Stimulated activated CD8-positive, alpha-beta memory T cell treated with anti-CD3 and anti-CD28 coated beads, Interleukin-7, amount 100 ng/mL, for 48 hours (primary cell): ENCODE measurements around the gene OLFML3.
"Not testable (repeated sequence)": the region's sequence is repeated elsewhere in the genome, so short reads cannot be mapped to it uniquely, and the experiment has no call there.

Source experiments
- DNase-seq, 2 donors: peaks; one replicate each; pipeline ENCODE4 v3.0.0-alpha.2; 2020; ENCODE audit warnings: low read depth in 1 of 2; ENCODE audit errors: extremely low read depth in 1 of 2

The OLFML3 gene

DNA sequence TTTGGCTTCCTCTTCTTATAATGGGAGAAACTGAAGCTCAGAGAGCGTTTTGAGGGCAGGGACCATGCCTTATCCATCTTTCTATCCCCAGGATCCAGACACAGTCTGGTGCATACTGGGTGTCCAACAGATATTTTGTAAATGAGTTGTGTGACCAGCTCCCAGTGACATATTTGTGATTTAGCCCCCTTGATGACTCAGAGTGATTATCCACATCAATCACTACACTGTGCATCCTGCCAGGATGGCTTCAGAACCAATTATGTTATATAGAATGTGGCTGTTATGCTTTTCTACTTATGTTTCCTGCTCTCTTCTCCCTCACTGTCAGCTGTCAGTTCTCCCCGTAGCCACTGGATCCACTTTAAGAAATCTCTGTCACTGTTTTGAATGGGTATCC, 11.3 kb downstream of the OLFML3 start:
- no peak for DNase-seq

DNA sequence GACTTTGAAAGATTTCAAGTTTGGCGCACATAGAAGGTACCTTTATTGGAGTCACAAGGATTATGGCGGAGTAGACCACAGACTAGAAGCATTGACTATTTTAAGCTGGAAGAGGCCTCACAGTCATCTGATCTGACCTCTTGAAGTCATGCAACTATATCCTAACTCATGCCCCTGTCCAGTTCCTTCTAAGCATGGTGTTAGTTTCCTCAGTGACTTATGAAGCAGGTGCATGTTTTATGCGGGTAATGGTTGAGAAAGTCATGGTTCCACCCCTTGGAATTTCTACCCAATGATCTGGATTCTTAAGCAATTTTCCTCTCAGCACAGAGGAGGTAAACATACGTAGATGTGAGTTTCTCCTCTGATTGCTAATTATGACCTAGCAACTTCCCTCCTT, 11.7 kb downstream of the OLFML3 start:
- no peak for DNase-seq

DNA sequence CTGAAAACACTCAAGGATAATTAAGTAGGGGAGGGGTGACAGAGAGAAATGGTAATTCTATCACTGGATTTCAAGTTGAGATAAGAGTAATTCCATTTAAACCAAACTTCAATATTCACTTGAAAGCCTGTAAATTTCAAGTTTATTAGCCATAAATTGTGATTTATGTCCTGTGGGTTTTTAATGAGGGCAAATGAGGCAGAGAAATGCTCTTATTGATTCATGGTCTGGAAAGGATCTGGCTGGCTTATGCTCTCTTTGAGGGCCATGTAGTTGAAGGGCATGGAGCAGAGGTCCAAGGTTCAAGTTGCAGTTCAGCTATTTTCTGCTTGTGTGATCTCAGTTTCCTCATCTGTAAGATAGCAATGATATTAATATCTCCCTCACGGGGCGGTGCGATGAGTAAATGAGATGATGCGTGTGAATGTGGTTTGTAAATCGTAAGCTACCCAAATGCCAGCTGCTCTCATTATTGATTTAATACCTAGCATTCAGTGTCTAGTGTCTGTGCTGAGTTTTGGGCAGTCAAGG, 12.3 kb downstream of the OLFML3 start:
- no peak for DNase-seq

DNA sequence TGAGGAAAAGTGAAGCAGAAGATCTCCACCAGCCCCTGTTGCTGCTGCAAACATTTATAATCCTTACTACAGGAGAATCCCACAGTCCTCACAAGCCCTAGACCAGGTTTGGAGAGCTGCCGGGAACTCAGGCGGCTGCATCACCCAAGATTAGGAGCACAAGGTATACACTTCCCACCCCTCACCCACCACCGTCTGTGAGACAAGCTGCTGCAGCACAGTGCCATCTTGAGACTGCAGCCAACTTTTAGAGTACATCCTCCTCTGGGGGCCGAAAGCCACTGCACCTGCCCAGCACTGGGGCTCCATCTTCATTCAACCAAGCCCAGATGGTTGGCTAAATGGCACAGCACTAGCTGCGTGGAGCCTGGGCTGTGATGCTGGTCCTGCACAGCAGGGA, 13.8 kb downstream of the OLFML3 start:
- no peak for DNase-seq

- no peak for DNase-seq
These were observed 14.5 kb downstream of the OLFML3 start for GRCh38 chr1:113993766-113994165.

DNA sequence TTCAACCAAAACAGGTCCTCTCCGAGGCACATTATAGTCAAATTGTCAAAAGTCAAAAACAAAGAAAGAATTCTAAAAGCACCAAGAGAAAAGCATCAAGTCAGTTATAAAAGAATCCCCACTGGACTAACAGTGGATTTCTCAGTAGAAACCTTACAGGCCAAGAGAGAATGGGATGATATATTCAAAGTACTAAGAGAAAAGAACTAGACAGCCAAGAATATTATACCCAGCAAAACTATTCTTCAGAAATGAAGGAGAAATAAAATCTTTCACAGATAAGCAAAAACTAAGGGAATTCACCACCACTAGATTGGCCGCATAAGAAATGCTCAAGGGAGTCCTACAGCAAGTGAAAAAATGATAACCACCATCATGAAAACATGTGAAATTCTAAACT, 16.1 kb downstream of the OLFML3 start:
- no peak for DNase-seq

DNA sequence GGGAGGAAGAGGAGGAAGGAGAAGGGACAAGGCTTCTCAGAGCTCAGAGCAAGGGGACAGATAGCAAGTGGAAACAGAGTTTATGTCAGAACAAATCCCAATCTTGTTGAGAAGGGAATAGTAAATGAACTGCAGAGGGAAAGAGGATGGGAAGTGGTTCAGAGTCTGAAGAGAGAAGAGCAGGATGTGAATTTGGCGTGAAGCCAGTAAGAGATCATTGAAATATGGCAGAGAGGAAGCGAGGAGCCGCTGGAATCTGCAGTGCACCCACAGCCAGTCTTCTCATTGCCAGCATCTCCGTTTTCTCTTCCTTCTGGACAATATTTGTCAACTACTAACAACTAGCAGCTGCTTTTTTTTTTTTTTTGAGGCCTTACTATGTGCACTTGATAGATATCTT, 19.1 kb downstream of the OLFML3 start:
- DNase-seq = no peak

DNA sequence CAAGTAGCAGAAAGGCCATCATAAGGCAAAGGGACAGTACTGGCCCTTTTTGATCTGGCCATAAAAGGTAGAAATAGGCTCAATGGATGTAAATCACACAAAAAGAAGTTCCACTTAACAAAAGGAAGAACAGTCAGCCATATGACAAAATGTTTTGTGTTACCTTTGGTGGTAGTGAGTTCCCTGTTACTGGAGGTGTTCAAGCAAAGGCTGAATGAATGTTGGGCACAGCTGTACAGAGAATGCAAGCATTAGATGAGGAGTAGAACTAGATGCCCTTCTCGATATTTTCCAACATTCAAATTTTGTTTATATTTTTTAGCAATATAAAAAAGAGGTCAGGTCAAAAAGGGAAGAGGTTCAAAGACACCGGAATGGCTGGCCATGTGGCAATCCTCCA, 20.0 kb downstream of the OLFML3 start:
- no peak for DNase-seq

DNA sequence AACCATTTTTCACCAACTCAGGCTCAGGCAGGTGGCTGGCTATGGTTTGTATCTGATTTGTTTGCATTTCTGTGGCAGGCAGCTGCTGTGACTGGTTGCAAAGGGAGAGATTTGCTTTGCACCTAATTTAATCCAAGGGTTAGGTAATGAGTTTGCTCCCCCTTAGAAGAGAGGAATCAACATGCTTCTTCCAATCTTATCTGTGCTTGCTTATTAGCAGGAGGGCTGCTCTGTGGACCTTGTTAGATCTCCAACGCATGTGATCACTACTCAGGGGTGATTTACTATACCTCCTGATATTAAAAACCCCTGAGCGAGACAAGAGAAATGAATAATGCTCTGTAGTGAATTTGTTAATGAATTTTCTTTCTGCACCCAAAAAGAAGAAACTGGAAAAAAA, 20.5 kb downstream of the OLFML3 start:
- DNase-seq = no peak

- no peak for DNase-seq
These were observed 21.1 kb downstream of the OLFML3 start for GRCh38 chr1:114000406-114000805.

GRCh38 chr1:114002492-114003239, 23.4 kb downstream of the OLFML3 start:
- no peak for DNase-seq

DNA sequence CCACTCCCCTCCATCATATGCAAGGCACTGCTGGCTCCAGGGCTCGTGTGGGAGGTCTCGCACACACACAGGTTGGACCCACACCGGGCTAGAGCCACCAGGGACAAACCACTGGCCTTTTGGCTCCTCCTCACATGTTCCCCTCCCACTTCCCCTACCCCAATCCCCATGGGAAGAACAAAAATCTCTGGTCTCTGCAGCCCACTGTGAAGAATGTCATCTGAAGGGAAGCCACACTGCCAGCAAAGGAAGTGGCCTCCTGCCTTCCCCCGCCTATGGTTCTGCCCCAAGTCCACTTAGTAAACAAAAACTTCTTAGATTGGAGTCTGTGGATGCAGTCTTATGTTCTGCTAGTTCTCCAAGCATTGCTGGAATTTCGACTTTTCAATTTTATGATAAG, 24.2 kb downstream of the OLFML3 start:
- DNase-seq = no peak

GRCh38 chr1:114006825-114007224, 27.6 kb downstream of the OLFML3 start:
- not testable (repeated sequence) for DNase-seq

DNA sequence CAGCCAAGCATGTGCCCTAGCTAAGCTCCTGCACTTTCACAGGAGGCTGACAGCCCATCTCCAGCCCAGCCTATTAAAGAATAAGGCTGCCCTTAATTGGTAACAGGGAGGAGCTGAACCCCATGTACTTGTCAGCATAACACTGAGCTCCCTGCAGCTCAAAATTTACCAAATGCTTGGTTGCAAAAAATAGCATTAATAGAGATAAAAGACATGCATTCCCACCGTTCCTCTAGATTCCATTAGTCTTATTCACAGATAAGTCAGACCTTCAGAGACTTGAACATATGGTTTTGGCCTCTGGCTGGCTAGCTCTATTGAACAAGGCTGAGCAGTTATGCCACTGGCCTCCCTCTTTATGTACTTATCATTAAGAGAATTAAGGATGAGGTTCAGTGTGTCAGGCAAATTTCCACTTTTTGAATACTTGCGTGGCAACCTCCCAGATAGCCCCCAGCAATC, 29.2 kb downstream of the OLFML3 start:
- no peak for DNase-seq

- no peak for DNase-seq
These were observed 29.7 kb downstream of the OLFML3 start for GRCh38 chr1:114008993-114009392.

DNA sequence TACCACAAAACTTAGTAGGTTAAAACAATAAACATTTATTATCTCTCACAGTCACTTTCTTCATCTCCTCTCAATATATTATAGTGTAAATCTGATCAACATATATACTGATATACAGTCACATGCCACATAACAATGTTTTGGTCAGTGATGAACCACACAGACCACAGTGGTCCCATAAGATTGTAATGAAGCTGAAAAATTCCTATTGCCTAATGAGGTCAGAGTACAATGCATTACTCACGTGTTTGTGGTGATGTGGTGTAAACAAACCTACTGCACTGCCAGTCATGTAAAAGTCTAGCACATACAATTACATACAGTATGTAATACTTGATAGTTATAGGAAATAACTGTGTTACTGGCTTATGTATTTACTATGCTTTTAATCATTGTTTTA, 30.1 kb downstream of the OLFML3 start:
- no peak for DNase-seq

DNA sequence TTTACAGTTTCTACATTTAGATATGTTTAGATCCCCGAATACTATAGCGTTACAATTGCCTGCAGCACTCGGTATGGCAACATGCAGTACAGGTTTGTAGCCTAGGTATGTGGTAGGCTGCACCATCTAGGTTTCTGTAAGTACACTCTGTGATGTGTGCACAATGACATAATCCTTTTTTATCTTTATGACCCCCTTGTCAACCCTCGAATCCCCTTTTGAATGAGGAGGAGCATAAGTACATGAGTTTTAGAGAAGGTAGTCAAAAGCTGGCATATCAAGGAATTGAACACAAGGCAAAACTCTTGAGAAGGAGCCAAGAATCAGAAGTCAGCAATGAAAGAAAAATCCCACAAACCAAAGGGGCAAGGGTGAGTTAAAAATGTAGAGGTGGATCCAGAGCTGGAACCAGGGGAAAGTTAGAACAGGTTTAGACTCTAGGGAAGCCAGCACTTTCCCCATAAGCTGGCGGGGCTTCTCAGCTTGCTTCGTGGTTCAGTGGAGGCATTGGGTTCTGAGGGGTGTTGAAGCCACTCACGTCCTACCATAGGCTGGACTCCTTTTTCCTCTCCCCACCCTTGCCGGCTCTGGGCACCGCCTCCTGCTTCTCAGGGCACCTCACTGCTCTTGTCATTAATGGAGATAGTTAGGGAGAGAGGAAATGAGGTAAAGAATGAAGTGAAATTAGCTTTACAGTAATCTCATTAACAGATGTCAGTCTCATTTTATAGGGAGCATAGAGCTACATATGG, 31.3 kb downstream of the OLFML3 start:
- no peak for DNase-seq

- DNase-seq = no peak
These were observed 32.5 kb downstream of the OLFML3 start for GRCh38 chr1:114011796-114012195.

DNA sequence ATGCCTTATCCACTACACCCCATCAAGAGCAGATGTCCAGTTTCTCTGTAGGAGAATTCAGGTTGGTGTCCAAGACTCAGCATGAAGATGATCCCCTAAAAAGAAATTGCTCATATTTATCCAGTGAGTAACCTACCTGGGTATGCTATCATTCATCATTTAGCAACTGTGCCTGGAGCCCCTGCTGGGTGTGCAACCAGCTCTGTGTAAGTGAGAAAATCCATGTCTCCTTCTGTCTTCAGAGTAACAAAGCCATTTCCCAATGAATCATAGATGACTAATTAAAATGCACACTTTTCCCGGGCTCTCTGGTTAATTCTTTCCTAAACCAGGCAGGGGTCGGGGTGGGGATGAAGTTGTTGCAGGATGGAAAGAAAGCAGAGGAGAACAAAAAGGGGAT, 35.8 kb downstream of the OLFML3 start:
- no peak for DNase-seq

GRCh38 chr1:114019724-114020123, 40.5 kb downstream of the OLFML3 start:
- not testable (repeated sequence) for DNase-seq

GRCh38 chr1:114021665-114022099, 42.4 kb downstream of the OLFML3 start:
- no peak for DNase-seq

GRCh38 chr1:114022877-114023276, 43.6 kb downstream of the OLFML3 start:
- no peak for DNase-seq
